OCI-LY1 (cell line): ENCODE data around the gene STK25.

ENCODE experiments used
- EZH2 ChIP-seq: fragments of 200-600 bp; sonication (generic), shearing (Covaris generic); IDR thresholded peaks from 2 replicates; pipeline ENCODE4 v1.8.0; 2017; ENCODE audit warnings: borderline replicate concordance, mixed run types, mild to moderate bottlenecking, antibody characterized with exemption, low read length, moderate library complexity, mixed read lengths
- TF ChIP-seq, protein P1 (sequence below): fragments of 200-600 bp; sonication (generic), shearing (Covaris generic); IDR thresholded peaks from 2 replicates; pipeline ENCODE4 v1.5.1; 2017; ENCODE audit warnings: mild to moderate bottlenecking, antibody characterized with exemption, low read length, moderate library complexity, mixed read lengths

- TF ChIP-seq, protein P1, sequence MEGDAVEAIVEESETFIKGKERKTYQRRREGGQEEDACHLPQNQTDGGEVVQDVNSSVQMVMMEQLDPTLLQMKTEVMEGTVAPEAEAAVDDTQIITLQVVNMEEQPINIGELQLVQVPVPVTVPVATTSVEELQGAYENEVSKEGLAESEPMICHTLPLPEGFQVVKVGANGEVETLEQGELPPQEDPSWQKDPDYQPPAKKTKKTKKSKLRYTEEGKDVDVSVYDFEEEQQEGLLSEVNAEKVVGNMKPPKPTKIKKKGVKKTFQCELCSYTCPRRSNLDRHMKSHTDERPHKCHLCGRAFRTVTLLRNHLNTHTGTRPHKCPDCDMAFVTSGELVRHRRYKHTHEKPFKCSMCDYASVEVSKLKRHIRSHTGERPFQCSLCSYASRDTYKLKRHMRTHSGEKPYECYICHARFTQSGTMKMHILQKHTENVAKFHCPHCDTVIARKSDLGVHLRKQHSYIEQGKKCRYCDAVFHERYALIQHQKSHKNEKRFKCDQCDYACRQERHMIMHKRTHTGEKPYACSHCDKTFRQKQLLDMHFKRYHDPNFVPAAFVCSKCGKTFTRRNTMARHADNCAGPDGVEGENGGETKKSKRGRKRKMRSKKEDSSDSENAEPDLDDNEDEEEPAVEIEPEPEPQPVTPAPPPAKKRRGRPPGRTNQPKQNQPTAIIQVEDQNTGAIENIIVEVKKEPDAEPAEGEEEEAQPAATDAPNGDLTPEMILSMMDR, result no peak
- no peak for TF ChIP-seq EZH2
Measured at GRCh38 chr2:241466230-241466629, 42.2 kb downstream of the STK25 start.
